ENCODE data around the gene MAPK10.

- TF ChIP-seq, protein P1, sequence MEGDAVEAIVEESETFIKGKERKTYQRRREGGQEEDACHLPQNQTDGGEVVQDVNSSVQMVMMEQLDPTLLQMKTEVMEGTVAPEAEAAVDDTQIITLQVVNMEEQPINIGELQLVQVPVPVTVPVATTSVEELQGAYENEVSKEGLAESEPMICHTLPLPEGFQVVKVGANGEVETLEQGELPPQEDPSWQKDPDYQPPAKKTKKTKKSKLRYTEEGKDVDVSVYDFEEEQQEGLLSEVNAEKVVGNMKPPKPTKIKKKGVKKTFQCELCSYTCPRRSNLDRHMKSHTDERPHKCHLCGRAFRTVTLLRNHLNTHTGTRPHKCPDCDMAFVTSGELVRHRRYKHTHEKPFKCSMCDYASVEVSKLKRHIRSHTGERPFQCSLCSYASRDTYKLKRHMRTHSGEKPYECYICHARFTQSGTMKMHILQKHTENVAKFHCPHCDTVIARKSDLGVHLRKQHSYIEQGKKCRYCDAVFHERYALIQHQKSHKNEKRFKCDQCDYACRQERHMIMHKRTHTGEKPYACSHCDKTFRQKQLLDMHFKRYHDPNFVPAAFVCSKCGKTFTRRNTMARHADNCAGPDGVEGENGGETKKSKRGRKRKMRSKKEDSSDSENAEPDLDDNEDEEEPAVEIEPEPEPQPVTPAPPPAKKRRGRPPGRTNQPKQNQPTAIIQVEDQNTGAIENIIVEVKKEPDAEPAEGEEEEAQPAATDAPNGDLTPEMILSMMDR (IDR thresholded peaks at IDR 0.05), result no peak
- TF ChIP-seq POLR2AphosphoS5 (IDR thresholded peaks at IDR 0.05) (no peak), POLR2A (IDR thresholded peaks at IDR 0.05) (no peak), EP300 (IDR thresholded peaks at IDR 0.05; ENCODE audit: low read depth) (no peak)
Observed at GRCh38 chr4:86243750-86244149, 116.1 kb downstream of the MAPK10 start.
